Measurements from ENCODE around the gene ATP2B3. TPM values are rescaled to one million over a fixed set of nuclear protein-coding genes. Genes with fewer than 3 reads are reported as not detected.

ATP2B3 gene
- total and polyA plus RNA-seq, 2 experiments from 2014 or later = 0.17 TPM; not detected in 1

DNA sequence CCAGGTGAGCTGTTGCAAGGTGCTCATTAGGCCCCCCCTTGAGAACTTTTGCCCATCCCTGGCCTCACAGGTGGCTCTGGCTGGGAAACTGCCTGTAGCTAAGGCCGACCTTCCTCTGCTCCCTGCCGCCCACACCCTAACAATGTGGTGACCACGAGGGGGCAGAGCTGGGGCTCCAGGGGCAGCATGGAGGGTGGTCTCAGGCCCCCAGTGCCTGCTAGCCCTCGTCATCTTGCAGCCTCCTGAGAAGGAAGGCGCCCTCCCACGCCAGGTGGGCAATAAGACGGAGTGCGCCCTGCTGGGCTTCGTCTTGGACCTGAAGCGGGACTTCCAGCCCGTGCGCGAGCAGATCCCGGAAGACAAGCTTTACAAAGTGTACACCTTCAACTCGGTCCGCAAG lies 32.4 kb downstream of the ATP2B3 start:
- Histone ChIP-seq H3K79me2 (replicated peaks; ENCODE audit: insufficient read depth) (no peaks in the 10 kb centered on the region), H4K20me1 (replicated peaks; ENCODE audit: insufficient read depth) (no peaks in the 10 kb centered on the region), H3K4me2 (no peak overlapping the region), H3F3A (replicated peaks; ENCODE audit: low read depth) (no peaks in the 10 kb centered on the region), H3K27me3 (ENCODE audit: insufficient read depth) (no peaks in the 10 kb centered on the region), H3K36me3 (ENCODE audit: insufficient read depth) (no peaks in the 10 kb centered on the region), H3K4me3 (no peak overlapping the region), H3K27ac (ENCODE audit: low read depth) (no peak overlapping the region), H2AFZ (no peak overlapping the region), H3K4me1 (ENCODE audit: insufficient read depth) (no peaks in the 10 kb centered on the region), H3K9me2 (ENCODE audit: insufficient read depth) (no peaks in the 10 kb centered on the region)
- no peak overlapping the region for H3K27ac Mint-ChIP-seq
- DNase-seq (ENCODE audit: low spot score) (peak; percentile 29), ATAC-seq (peak; percentile 72)
- no peaks in the 10 kb centered on the region for H3K9me3 Mint-ChIP-seq
- no peaks in the 10 kb centered on the region for H3K4me1 Mint-ChIP-seq
- no peak overlapping the region for H3K4me3 Mint-ChIP-seq
- H3K36me3 Mint-ChIP-seq (ENCODE audit: low read depth) = no peaks in the 10 kb centered on the region
- H3K27me3 Mint-ChIP-seq (ENCODE audit: insufficient read depth, low read depth, poor library complexity) = peaks cover 2% of the 10 kb centered on the region
- TF ChIP-seq, protein P1, sequence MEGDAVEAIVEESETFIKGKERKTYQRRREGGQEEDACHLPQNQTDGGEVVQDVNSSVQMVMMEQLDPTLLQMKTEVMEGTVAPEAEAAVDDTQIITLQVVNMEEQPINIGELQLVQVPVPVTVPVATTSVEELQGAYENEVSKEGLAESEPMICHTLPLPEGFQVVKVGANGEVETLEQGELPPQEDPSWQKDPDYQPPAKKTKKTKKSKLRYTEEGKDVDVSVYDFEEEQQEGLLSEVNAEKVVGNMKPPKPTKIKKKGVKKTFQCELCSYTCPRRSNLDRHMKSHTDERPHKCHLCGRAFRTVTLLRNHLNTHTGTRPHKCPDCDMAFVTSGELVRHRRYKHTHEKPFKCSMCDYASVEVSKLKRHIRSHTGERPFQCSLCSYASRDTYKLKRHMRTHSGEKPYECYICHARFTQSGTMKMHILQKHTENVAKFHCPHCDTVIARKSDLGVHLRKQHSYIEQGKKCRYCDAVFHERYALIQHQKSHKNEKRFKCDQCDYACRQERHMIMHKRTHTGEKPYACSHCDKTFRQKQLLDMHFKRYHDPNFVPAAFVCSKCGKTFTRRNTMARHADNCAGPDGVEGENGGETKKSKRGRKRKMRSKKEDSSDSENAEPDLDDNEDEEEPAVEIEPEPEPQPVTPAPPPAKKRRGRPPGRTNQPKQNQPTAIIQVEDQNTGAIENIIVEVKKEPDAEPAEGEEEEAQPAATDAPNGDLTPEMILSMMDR (conservative IDR thresholded peaks at IDR 0.05; ENCODE audit: low read depth in 2 of 2) = peak; percentile 26 to 51; a peak in 2 of 4 replicates
- no peak for TF ChIP-seq NANOG (IDR thresholded peaks at IDR 0.05; ENCODE audit: borderline replicate concordance)

DNA sequence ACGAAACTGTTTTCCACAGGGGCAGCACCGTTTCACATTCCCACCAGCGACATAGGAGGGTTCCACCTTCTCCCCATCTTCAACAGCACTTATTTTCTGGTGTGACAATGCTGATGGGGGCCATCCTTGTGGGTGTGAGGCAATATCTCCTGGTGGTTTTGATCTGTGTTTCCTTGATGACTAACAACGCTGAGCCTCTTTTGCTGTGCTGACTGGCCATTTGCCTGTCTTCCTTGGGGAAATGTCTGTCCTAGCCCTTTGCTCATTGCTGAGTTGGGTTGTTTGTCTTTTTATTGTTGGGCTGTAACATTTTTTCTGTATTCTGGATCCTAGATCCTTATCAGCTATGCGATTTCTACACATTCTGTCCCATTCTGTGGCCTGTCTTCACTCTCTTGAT lies 33.7 kb downstream of the ATP2B3 start:
- no peak overlapping the region for H3K27ac Mint-ChIP-seq
- DNase-seq (ENCODE audit: low spot score) (no peak), ATAC-seq (no peak)
- Histone ChIP-seq H3K27ac (ENCODE audit: low read depth) (no peak overlapping the region), H3F3A (replicated peaks; ENCODE audit: low read depth) (no peaks in the 10 kb centered on the region), H3K4me3 (no peak overlapping the region), H4K20me1 (replicated peaks; ENCODE audit: insufficient read depth) (no peaks in the 10 kb centered on the region), H3K27me3 (ENCODE audit: insufficient read depth) (no peaks in the 10 kb centered on the region), H3K9me2 (ENCODE audit: insufficient read depth) (no peaks in the 10 kb centered on the region), H2AFZ (no peak overlapping the region), H3K4me1 (ENCODE audit: insufficient read depth) (no peaks in the 10 kb centered on the region), H3K4me2 (no peak overlapping the region), H3K36me3 (ENCODE audit: insufficient read depth) (no peaks in the 10 kb centered on the region), H3K79me2 (replicated peaks; ENCODE audit: insufficient read depth) (no peaks in the 10 kb centered on the region)
- H3K36me3 Mint-ChIP-seq (ENCODE audit: low read depth) = no peaks in the 10 kb centered on the region
- no peak overlapping the region for H3K4me3 Mint-ChIP-seq
- peaks cover 4% of the 10 kb centered on the region for H3K27me3 Mint-ChIP-seq (ENCODE audit: insufficient read depth, low read depth, poor library complexity)
- H3K9me3 Mint-ChIP-seq = no peaks in the 10 kb centered on the region
- no peaks in the 10 kb centered on the region for H3K4me1 Mint-ChIP-seq
- TF ChIP-seq EZH2 (IDR thresholded peaks at IDR 0.05; ENCODE audit: low read depth, unreplicated experiment) (no peak), NANOG (IDR thresholded peaks at IDR 0.05; ENCODE audit: borderline replicate concordance) (no peak), JUNB (IDR thresholded peaks at IDR 0.05; ENCODE audit: unreplicated experiment) (no peak), POLR2AphosphoS5 (IDR thresholded peaks at IDR 0.05; ENCODE audit: low read depth) (no peak), EZH2phosphoT487 (IDR thresholded peaks at IDR 0.05; ENCODE audit: unreplicated experiment) (no peak), ZNF331 (CRISPR knock-in tag; IDR thresholded peaks at IDR 0.05; ENCODE audit: low read depth) (no peak), ZNF114 (CRISPR knock-in tag; IDR thresholded peaks at IDR 0.05) (no peak)
- TF ChIP-seq, protein P1 (conservative IDR thresholded peaks at IDR 0.05; ENCODE audit: low read depth in 2 of 2) = no peak
- TF ChIP-seq, protein P2, sequence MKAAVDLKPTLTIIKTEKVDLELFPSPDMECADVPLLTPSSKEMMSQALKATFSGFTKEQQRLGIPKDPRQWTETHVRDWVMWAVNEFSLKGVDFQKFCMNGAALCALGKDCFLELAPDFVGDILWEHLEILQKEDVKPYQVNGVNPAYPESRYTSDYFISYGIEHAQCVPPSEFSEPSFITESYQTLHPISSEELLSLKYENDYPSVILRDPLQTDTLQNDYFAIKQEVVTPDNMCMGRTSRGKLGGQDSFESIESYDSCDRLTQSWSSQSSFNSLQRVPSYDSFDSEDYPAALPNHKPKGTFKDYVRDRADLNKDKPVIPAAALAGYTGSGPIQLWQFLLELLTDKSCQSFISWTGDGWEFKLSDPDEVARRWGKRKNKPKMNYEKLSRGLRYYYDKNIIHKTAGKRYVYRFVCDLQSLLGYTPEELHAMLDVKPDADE (IDR thresholded peaks at IDR 0.05) = no peak
- TF ChIP-seq, protein P3, sequence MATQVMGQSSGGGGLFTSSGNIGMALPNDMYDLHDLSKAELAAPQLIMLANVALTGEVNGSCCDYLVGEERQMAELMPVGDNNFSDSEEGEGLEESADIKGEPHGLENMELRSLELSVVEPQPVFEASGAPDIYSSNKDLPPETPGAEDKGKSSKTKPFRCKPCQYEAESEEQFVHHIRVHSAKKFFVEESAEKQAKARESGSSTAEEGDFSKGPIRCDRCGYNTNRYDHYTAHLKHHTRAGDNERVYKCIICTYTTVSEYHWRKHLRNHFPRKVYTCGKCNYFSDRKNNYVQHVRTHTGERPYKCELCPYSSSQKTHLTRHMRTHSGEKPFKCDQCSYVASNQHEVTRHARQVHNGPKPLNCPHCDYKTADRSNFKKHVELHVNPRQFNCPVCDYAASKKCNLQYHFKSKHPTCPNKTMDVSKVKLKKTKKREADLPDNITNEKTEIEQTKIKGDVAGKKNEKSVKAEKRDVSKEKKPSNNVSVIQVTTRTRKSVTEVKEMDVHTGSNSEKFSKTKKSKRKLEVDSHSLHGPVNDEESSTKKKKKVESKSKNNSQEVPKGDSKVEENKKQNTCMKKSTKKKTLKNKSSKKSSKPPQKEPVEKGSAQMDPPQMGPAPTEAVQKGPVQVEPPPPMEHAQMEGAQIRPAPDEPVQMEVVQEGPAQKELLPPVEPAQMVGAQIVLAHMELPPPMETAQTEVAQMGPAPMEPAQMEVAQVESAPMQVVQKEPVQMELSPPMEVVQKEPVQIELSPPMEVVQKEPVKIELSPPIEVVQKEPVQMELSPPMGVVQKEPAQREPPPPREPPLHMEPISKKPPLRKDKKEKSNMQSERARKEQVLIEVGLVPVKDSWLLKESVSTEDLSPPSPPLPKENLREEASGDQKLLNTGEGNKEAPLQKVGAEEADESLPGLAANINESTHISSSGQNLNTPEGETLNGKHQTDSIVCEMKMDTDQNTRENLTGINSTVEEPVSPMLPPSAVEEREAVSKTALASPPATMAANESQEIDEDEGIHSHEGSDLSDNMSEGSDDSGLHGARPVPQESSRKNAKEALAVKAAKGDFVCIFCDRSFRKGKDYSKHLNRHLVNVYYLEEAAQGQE (IDR thresholded peaks at IDR 0.05; ENCODE audit: unreplicated experiment) = no peak

Data from GM23338 (cell line).